ENCODE measurements around the gene FBXO36. TPM values are rescaled to one million over a fixed set of nuclear protein-coding genes. Genes with fewer than 3 reads are reported as not detected.

Gene FBXO36
- total RNA-seq, 1 experiment from 2014 or later = 3.8 TPM

DNA sequence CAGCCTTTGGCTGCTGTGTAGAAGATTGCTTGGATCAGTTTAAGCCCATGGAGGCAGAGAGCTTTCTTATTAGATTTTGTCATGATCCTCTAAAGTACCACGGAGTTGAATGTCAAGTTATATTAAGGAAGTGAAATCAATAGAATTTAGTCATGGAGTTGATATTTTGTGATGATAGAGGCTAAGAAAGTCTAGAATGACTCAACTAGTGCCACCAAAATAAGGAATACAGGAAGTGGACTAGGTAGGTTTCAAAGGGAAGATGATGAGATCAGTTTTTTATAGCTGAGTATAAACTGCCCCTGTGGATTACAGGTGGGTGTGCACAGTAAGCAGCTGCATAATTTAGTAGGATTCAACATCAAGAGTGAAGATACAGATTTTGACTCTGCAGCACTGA, 25.2 kb downstream of the FBXO36 start:
- no peaks in the 10 kb centered on the region for H4K20me1 ChIP-seq (ENCODE audit: insufficient read depth)
- ChIA-PET RAD21 (ENCODE audit: low non-redundant PET in 1 of 2, low total read pairs in 2 of 2, uncharacterized antibody in 2 of 2, unreplicated experiment in 2 of 2) (no interaction called here), CTCF (no interaction called here), POLR2A (no interaction called here)
- ATAC-seq (no peak), DNase-seq (ENCODE audit: low read depth, low spot score) (no peak)
- no TSS peak for BruUV-seq (replicated peaks)
- TF ChIP-seq JUND (IDR thresholded peaks at IDR 0.05) (no peak), EZH2phosphoT487 (IDR thresholded peaks at IDR 0.05; ENCODE audit: borderline replicate concordance) (no peak), CBX3 (IDR thresholded peaks at IDR 0.05; ENCODE audit: low read depth) (no peak), YY1 (IDR thresholded peaks at IDR 0.05; ENCODE audit: extremely low read depth, insufficient replicate concordance, low read depth, low read length) (no peak), ELF1 (IDR thresholded peaks at IDR 0.05; ENCODE audit: borderline replicate concordance, low read depth) (no peak), ZNF274 (IDR thresholded peaks at IDR 0.05; ENCODE audit: low read depth, low read length) (no peak), SRF (IDR thresholded peaks at IDR 0.05; ENCODE audit: low read depth) (no peak), EZH2 (IDR thresholded peaks at IDR 0.05) (no peak), TCF7L2 (IDR thresholded peaks at IDR 0.05; ENCODE audit: borderline replicate concordance, extremely low read depth, insufficient read depth, insufficient read length) (no peak), CEBPB (IDR thresholded peaks at IDR 0.05; ENCODE audit: low read depth) (no peak), EGR1 (IDR thresholded peaks at IDR 0.05; ENCODE audit: low read depth) (no peak), ZFX (IDR thresholded peaks at IDR 0.05) (no peak), SP1 (IDR thresholded peaks at IDR 0.05; ENCODE audit: low read depth) (no peak), SIN3A (IDR thresholded peaks at IDR 0.05; ENCODE audit: low read depth) (no peak)
- TF ChIP-seq, protein P1, sequence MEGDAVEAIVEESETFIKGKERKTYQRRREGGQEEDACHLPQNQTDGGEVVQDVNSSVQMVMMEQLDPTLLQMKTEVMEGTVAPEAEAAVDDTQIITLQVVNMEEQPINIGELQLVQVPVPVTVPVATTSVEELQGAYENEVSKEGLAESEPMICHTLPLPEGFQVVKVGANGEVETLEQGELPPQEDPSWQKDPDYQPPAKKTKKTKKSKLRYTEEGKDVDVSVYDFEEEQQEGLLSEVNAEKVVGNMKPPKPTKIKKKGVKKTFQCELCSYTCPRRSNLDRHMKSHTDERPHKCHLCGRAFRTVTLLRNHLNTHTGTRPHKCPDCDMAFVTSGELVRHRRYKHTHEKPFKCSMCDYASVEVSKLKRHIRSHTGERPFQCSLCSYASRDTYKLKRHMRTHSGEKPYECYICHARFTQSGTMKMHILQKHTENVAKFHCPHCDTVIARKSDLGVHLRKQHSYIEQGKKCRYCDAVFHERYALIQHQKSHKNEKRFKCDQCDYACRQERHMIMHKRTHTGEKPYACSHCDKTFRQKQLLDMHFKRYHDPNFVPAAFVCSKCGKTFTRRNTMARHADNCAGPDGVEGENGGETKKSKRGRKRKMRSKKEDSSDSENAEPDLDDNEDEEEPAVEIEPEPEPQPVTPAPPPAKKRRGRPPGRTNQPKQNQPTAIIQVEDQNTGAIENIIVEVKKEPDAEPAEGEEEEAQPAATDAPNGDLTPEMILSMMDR (IDR thresholded peaks at IDR 0.05 in 2 of 3, conservative IDR thresholded peaks at IDR 0.05 in 1 of 3; ENCODE audit: borderline replicate concordance in 1 of 3, insufficient read depth in 1 of 3, low read depth in 2 of 3, low read length in 2 of 3) = no peak
- TF ChIP-seq, protein P2, sequence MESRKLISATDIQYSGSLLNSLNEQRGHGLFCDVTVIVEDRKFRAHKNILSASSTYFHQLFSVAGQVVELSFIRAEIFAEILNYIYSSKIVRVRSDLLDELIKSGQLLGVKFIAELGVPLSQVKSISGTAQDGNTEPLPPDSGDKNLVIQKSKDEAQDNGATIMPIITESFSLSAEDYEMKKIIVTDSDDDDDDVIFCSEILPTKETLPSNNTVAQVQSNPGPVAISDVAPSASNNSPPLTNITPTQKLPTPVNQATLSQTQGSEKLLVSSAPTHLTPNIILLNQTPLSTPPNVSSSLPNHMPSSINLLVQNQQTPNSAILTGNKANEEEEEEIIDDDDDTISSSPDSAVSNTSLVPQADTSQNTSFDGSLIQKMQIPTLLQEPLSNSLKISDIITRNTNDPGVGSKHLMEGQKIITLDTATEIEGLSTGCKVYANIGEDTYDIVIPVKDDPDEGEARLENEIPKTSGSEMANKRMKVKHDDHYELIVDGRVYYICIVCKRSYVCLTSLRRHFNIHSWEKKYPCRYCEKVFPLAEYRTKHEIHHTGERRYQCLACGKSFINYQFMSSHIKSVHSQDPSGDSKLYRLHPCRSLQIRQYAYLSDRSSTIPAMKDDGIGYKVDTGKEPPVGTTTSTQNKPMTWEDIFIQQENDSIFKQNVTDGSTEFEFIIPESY (IDR thresholded peaks at IDR 0.05; ENCODE audit: extremely low read depth, insufficient replicate concordance, low read length) = no peak
- TF ChIP-seq, protein P3, sequence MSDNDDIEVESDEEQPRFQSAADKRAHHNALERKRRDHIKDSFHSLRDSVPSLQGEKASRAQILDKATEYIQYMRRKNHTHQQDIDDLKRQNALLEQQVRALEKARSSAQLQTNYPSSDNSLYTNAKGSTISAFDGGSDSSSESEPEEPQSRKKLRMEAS (IDR thresholded peaks at IDR 0.05) = no peak
- TF ChIP-seq, protein P4, sequence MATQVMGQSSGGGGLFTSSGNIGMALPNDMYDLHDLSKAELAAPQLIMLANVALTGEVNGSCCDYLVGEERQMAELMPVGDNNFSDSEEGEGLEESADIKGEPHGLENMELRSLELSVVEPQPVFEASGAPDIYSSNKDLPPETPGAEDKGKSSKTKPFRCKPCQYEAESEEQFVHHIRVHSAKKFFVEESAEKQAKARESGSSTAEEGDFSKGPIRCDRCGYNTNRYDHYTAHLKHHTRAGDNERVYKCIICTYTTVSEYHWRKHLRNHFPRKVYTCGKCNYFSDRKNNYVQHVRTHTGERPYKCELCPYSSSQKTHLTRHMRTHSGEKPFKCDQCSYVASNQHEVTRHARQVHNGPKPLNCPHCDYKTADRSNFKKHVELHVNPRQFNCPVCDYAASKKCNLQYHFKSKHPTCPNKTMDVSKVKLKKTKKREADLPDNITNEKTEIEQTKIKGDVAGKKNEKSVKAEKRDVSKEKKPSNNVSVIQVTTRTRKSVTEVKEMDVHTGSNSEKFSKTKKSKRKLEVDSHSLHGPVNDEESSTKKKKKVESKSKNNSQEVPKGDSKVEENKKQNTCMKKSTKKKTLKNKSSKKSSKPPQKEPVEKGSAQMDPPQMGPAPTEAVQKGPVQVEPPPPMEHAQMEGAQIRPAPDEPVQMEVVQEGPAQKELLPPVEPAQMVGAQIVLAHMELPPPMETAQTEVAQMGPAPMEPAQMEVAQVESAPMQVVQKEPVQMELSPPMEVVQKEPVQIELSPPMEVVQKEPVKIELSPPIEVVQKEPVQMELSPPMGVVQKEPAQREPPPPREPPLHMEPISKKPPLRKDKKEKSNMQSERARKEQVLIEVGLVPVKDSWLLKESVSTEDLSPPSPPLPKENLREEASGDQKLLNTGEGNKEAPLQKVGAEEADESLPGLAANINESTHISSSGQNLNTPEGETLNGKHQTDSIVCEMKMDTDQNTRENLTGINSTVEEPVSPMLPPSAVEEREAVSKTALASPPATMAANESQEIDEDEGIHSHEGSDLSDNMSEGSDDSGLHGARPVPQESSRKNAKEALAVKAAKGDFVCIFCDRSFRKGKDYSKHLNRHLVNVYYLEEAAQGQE (IDR thresholded peaks at IDR 0.05; ENCODE audit: low read depth) = no peak
- no peaks in the 10 kb centered on the region for H3K9me2 ChIP-seq (ENCODE audit: insufficient read depth)
- H3K9me3 ChIP-seq (ENCODE audit: control insufficient read depth in 1 of 2, insufficient read depth in 1 of 2, low read depth in 1 of 2, low read length in 2 of 2) = no peaks in the 10 kb centered on the region
- intact Hi-C loops (cut with micrococcal nuclease) = no loop called here
- no peaks in the 10 kb centered on the region for H3K79me2 ChIP-seq (ENCODE audit: insufficient read depth, low read length)
- H3K9ac ChIP-seq (ENCODE audit: low read length) = no peak overlapping the region
- no peak overlapping the region for H3K27ac ChIP-seq (ENCODE audit: low read depth, low read length)
- H3K4me3 ChIP-seq (replicated peaks in 1 of 2; ENCODE audit: low read depth in 1 of 2, low read length in 2 of 2) = no peak overlapping the region
- H3K27me3 ChIP-seq (ENCODE audit: insufficient read depth, low read length) = no peaks in the 10 kb centered on the region
- 0 out of 2 replicates have a peak overlapping the region, but pooled peaks have one; percentile 2 for H3K4me2 ChIP-seq (ENCODE audit: low read length)
- H3K36me3 ChIP-seq (ENCODE audit: control insufficient read depth in 1 of 2, insufficient read depth in 2 of 2, low read length in 2 of 2) = no peaks in the 10 kb centered on the region
- peaks cover 0 to 7% of the 10 kb centered on the region in 2 experiments; a peak in 1 of 4 replicates for H3K4me1 ChIP-seq (ENCODE audit: control insufficient read depth in 1 of 2, insufficient read depth in 2 of 2, low read length in 2 of 2)
- no peak overlapping the region for H2AFZ ChIP-seq (ENCODE audit: low read depth, low read length, poor library complexity, severe bottlenecking)

Measured in HCT116 (cell line).